CD4-positive, alpha-beta T cell treated with Interleukin-2 at 100 ng/mL for 4 hours (primary cell): ENCODE data around the gene TRIM7.

Source experiments
- DNase-seq: peaks from one replicate; pipeline ENCODE4 v3.0.0-alpha.2; 2020; ENCODE audit warnings: low spot score

The TRIM7 gene

DNA sequence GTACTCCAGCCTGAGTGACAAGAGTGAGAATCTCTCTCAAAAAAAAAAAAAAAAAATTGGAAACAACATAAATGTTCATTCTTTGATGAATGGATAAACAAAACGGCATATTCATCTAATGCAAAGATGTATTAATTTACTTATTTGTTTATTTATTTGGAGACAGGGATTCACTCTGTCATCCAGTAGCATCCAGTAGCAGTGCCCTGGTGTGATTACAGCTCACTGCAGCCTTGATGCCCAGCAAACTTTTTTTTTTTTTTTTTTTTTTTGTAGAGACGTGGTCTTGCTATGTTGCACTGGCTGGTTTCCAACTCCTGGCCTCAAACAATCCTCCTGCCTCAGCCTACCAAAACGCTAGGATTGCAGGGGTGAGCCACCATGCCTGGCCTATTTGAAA lies 33.2 kb downstream of the TRIM7 start:
- DNase-seq = no peak

GRCh38 chr5:181170996-181171395 lies 34.0 kb downstream of the TRIM7 start:
- DNase-seq = no peak

DNA sequence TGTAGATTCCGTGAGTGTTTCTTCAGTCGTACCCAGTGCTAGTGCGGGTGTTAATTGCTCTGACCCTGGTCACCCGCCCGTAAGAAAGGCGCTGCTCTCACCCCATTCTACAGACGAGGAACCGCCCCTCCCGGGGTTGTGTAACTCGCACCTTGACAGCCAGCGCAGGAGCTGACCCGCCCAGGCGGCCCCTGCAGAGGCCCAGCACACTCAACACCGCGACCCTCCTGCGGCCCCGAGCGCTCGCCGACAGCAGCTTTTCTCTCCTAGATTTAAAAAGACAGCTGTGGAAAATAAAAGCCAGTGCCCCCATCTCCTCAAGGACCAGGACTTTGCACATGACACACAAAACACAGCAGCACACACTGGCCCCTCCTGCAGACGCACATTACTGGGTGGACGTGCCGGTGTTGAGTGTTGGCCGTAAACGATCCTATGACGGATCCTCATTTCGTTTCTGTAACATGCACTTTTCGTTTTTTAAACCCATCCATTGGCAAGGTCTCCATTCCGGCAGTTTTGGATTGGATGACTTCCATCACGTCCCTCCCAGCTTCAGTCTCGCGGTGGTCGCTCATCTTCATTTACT lies 34.7 kb downstream of the TRIM7 start:
- DNase-seq = no peak

- DNase-seq = peak; percentile 26
Observed at GRCh38 chr5:181169459-181170236, 35.3 kb downstream of the TRIM7 start.

DNA sequence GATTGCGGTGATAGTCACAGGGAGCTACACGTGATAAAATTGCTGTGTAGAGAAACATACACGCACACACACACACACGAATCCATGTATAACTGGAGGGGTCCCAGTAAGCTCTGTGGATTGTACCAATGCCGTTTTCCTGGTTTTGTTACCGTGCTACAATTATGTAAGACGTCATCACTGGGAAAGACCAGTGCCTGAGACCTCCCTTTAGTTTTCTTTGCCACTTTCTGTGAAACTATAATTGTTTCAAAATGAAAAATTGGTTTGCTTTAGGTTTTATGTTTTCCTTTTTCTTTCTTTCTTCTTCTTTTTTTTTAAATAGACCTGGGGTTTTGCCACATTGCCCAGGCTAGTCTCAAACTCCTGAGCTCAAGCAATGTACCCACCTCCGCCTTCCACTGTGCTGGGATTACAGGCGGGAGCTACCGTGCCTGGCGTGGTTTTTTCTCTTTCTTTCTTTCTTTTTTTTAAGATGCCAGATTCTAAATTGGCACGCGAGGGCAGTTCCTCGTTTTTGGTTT lies 36.3 kb downstream of the TRIM7 start:
- no peak for DNase-seq

- DNase-seq = peak; percentile 17
Observed at GRCh38 chr5:181167814-181168488, 37.0 kb downstream of the TRIM7 start.

GRCh38 chr5:181166812-181167733 lies 37.9 kb downstream of the TRIM7 start:
- no peak for DNase-seq

DNA sequence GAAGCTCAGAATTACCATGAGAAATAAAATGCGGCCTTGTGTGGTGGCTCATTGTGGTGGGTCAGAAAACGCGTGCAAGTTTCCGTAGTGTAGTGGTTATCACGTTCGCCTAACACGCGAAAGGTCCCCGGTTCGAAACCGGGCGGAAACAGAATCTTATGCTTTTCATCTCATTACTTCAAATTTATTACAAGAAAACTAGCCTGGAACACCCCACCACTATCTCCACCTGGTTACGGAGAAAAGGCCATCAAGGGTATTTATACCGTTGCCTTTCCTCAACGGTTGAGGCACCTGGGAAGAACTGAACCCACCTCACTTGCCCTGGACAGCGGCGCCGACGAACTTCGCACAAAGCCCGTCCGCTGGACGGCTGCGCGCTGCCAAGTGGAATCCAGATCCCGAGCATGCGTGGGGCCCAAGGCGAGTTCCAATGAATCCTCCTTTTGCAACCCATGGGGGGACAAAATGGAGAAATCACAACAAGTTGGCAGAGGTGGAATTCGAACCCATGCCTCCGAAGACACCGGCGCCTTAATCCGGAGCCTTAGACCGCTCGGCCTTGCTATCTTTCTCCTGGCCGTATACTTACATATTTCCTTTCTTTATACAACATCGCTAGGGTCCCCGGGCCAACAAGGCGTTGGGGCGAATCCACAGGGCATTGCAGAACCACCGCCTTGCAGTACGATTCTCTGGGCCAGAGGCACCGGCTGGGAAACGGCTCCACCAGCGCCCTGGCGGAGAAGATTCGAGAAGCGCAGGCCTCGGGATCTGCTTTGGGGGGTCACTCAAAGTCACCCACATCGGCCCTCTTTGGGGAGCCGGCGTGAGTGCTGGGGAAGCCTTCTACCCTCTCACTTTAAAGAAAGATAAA lies 40.7 kb downstream of the TRIM7 start:
- no peak for DNase-seq

- DNase-seq = no peak
Observed at GRCh38 chr5:181163487-181164075, 41.4 kb downstream of the TRIM7 start.

- DNase-seq = no peak
Observed at GRCh38 chr5:181161534-181162175, 43.3 kb downstream of the TRIM7 start.

DNA sequence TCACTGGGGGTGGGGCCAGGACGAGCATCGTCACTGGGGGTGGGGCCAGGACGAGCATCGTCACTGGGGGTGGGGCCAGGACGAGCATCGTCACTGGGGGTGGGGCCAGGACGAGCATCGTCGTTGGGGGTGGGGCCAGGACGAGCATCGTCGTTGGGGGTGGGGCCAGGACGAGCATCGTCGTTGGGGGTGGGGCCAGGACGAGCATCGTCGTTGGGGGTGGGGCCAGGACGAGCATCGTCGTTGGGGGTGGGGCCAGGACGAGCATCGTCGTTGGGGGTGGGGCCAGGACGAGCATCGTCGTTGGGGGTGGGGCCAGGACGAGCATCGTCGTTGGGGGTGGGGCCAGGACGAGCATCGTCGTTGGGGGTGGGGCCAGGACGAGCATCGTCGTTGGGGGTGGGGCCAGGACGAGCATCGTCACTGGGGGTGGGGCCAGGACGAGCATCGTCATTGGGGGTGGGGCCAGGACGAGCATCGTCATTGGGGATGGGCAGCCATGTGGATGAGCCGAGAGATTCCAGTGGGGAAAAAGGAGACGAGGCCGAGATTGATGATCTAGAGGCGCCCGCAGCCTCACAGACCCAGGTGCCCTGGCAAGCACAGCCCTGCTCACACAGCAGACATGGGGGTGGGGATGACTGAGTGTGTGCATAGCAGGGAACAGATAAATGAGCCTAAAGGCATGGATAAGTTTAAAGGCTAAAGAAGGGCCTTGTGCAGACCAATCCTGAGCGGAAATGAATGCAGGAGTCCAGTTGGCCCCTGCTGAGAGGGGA lies 44.1 kb downstream of the TRIM7 start:
- DNase-seq = peak; percentile 52

GRCh38 chr5:181160152-181160754 lies 44.7 kb downstream of the TRIM7 start:
- DNase-seq = peak; percentile 68

GRCh38 chr5:181159286-181160151 lies 45.5 kb downstream of the TRIM7 start:
- peak; percentile 92 for DNase-seq

DNA sequence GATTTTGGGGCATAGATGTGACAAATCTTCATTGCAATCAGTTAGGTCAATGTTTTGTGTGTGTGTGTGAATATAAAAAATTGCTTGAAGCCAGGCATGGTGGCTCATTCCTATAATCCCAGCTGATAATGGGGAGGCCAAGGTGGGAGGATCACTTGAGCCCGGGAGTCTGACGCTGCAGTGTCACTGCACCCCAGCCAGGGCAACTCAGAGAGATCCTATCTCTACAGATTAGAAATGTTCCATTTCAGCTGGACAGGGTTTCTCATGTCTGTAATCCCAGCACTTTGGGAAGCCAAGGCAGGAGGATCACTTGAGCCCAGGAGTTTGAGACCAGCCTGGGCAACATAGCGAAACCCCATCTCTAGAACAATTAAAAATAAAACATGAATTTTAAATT lies 46.1 kb downstream of the TRIM7 start:
- no peak for DNase-seq

DNA sequence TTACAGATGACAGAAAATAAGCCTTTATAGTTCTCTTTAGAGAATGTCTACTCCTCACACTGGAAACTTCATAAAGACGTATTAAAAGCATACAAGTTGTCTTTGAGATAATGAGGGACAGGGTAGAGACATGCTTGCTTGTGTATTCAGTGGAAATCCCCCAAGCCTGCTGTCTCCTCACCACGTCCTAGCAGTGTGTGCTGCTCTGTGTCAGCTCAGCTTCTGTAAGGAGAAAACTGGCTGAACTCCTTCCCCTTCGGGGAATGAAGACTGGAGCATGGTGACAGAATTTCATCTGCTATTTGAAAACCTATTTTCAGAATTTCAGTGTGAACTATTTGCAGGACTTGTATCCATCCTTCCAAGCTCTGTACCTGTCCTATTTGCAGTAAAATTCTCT lies 48.2 kb downstream of the TRIM7 start:
- no peak for DNase-seq

GRCh38 chr5:181153814-181154213 lies 51.2 kb downstream of the TRIM7 start:
- DNase-seq = no peak

- DNase-seq = no peak
Observed at GRCh38 chr5:181152406-181152805, 52.6 kb downstream of the TRIM7 start.

GRCh38 chr5:181151146-181151545 lies 53.9 kb downstream of the TRIM7 start:
- DNase-seq = no peak
